OCI-LY3 (cell line): ENCODE data around the gene STAP1.
A peak's percentile ranks its signal among the peaks of the same experiment; 100 is the strongest.

Experiments
- EZH2phosphoT487 ChIP-seq: fragments of 200-600 bp; shearing (Covaris generic); IDR thresholded peaks from 2 replicates; pipeline ENCODE4 v1.6.1; 2018; ENCODE audit warnings: antibody characterized with exemption, mixed run types, low read depth
- TF ChIP-seq, protein P1 (sequence below): fragments of 200-600, 300-600 bp; sonication (generic); IDR thresholded peaks from 2 replicates; pipeline ENCODE4 v1.5.1; 2014; ENCODE audit warnings: antibody characterized with exemption, low read length, low read depth

- TF ChIP-seq, protein P1, sequence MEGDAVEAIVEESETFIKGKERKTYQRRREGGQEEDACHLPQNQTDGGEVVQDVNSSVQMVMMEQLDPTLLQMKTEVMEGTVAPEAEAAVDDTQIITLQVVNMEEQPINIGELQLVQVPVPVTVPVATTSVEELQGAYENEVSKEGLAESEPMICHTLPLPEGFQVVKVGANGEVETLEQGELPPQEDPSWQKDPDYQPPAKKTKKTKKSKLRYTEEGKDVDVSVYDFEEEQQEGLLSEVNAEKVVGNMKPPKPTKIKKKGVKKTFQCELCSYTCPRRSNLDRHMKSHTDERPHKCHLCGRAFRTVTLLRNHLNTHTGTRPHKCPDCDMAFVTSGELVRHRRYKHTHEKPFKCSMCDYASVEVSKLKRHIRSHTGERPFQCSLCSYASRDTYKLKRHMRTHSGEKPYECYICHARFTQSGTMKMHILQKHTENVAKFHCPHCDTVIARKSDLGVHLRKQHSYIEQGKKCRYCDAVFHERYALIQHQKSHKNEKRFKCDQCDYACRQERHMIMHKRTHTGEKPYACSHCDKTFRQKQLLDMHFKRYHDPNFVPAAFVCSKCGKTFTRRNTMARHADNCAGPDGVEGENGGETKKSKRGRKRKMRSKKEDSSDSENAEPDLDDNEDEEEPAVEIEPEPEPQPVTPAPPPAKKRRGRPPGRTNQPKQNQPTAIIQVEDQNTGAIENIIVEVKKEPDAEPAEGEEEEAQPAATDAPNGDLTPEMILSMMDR: peak; percentile 77
- no peak for TF ChIP-seq EZH2phosphoT487
Observed at GRCh38 chr4:67549123-67549522, 9.4 kb upstream of the STAP1 start.
